ENCODE data around the gene POLDIP2.

- TF ChIP-seq, protein P1, sequence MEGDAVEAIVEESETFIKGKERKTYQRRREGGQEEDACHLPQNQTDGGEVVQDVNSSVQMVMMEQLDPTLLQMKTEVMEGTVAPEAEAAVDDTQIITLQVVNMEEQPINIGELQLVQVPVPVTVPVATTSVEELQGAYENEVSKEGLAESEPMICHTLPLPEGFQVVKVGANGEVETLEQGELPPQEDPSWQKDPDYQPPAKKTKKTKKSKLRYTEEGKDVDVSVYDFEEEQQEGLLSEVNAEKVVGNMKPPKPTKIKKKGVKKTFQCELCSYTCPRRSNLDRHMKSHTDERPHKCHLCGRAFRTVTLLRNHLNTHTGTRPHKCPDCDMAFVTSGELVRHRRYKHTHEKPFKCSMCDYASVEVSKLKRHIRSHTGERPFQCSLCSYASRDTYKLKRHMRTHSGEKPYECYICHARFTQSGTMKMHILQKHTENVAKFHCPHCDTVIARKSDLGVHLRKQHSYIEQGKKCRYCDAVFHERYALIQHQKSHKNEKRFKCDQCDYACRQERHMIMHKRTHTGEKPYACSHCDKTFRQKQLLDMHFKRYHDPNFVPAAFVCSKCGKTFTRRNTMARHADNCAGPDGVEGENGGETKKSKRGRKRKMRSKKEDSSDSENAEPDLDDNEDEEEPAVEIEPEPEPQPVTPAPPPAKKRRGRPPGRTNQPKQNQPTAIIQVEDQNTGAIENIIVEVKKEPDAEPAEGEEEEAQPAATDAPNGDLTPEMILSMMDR (IDR thresholded peaks at IDR 0.05; ENCODE audit: low read length): no peak
- no peak for TF ChIP-seq EZH2phosphoT487 (IDR thresholded peaks at IDR 0.05; ENCODE audit: low read length)
These were observed 15.0 kb downstream of the POLDIP2 start for GRCh38 chr17:28342313-28342712.
